ENCODE results near the gene TFR2.

TFR2 gene

GRCh38 chr7:100641463-100641859, at the start of gene TFR2:
Gene TFR2 (minus strand): TSS chr7:100641552. CDS start chr7:100641509, 43 bp downstream.
- no peak for DNase-seq

- DNase-seq = no peak
These were observed 48.1 kb upstream of the TFR2 start for GRCh38 chr7:100689230-100690135.

- DNase-seq = no peak
These were observed 47.0 kb upstream of the TFR2 start for GRCh38 chr7:100688326-100688860.

DNA sequence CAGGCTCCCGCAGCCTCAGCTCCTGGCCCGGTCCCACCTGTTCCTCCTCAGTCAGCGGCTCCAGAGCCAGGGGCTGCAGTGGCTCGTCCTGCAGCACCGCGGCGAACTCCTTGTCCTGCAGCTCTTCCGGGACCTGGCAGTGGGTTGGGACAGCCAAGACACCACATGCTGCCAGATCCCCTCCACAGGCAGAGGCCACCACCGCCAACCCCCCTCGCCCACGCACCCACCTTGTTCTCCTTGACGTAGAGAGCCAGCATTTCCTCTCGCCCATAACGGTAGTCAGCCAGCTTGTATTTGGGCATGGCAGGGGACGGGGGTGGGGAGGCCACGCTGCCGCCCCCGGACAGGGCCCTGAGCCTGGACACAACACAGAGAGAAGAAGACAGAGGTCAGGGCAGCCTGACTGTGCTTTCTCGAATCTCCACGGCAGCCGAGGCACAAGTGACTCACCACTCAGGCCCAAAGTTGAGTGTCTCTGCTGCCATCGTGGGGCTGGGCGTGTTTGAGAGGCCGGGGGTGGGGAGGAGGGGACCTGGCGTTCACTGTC, 46.5 kb upstream of the TFR2 start:
- DNase-seq = no peak

DNA sequence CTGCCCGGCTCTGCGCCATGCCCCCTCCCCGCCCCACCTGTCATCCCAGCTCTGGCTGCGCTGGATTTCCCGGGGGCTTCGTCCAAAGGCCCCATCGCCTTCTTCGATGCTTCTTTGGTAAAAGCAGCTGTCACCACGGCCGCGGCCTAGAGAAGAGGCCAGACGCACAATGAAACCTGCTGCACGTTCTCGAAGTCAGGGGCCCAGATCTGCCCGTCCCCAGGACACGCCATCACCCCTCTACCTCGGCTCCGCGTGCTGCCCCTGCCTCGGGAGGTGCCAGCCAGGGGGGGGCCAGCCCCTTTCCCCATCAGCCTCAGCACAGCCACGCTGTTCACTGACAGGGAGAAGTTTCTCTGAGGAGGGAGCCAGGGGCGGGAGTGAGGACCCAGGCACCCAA, 45.9 kb upstream of the TFR2 start:
- no peak for DNase-seq

- no peak for DNase-seq
These were observed 45.5 kb upstream of the TFR2 start for GRCh38 chr7:100686822-100687211.

- DNase-seq = no peak
These were observed 45.0 kb upstream of the TFR2 start for GRCh38 chr7:100686201-100686821.

GRCh38 chr7:100685631-100686145, 44.3 kb upstream of the TFR2 start:
- DNase-seq = no peak

- DNase-seq = no peak
These were observed 43.8 kb upstream of the TFR2 start for GRCh38 chr7:100685049-100685605.

DNA sequence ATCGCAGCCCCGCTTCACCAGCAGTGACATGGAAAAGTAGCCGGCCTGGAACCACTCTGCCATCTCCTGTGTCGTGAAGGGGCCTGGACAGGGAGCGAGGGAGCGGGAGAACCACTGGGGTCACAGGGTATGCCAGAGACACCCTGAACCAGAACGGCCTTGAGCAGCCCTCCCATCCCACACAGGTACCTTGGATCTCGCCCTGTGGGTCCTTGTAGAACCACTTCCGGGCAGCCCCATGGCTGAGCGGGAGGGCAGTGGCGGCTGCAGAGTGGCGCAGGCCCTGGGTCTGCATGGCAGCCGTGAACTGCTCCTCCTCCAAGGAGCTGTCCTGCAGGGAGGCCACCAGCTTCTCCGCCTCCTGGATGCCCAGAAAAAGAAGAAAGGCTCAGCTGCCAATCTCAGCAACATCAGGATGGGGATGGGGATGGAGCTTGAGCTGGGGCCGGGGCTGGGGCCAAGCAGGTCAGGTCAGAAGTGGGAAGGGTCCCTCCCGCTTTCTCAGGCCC, 43.2 kb upstream of the TFR2 start:
- no peak for DNase-seq

GRCh38 chr7:100683659-100684533, 42.5 kb upstream of the TFR2 start:
- DNase-seq = no peak

- no peak for DNase-seq
These were observed 41.8 kb upstream of the TFR2 start for GRCh38 chr7:100682991-100683658.

GRCh38 chr7:100682228-100682741, 40.9 kb upstream of the TFR2 start:
- peak; percentile 32 for DNase-seq

DNA sequence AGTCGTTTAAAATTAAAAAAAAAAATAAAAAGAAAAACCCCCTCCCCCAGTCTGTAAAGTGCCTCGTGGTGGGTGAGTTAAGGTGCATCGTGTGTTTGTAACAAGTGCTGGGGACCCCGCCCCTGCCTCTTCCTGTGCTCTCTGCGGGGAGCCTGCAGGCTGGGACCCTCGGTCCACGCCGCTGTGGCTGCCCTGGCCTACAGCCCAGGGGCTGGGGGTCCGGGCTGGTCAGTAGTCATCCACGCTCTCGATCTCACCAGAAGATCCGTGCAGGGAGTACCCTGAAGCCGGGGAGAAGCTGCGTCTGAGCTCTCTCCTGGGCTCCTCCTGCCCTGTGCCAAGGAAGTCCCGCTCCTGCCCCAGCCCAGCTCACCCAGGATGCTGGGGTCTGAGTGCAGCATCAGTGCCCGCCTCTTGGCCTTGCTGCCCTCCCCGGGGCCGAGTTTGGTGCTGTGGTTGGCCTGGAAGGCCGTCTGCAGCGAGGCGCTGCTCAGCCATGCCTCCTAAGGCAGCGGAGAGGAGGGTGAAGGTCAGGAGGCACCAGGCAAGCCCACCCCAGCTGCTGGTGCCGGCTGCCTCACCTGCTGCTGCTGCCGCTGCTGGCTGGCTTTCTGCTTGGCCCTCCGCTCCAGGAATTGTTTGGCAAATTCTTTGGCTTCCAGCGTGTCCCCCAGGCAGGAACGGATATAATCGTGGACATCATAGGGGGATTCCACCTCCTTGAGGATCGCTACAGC, 40.3 kb upstream of the TFR2 start:
- no peak for DNase-seq

GRCh38 chr7:100680576-100681271, 39.4 kb upstream of the TFR2 start:
- no peak for DNase-seq

DNA sequence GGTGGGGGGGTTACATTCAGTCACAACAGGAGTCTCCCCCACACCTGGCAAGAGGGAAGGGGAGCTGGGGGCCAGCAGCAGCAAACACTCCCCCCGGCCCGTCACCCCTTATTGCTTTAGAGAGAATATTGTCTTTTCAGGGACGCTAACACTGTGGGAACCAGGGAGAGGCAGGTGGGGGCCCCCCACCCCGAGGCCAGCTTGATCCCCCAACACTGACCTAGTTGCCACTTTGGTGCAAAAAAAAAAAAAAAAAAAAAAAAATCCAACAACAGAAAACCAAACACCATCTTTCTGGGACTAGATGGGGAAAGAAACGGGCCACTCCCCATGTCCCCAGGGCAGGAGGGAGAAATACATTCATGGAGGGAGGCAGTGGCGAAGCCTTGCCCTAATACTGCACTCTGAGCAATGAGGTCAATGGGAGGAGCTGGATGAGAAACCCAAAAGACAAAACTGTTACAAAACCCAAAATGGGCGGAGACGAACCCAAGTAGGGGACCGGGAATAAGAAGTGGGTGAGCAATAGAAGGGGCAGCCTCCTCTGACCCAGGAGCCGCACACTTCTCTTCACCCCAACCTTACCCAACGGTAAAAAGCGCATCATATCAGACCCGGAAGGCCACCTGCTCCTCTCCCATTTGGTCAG, 38.7 kb upstream of the TFR2 start:
- no peak for DNase-seq

GRCh38 chr7:100679129-100679926, 38.0 kb upstream of the TFR2 start:
- no peak for DNase-seq

- DNase-seq = no peak
These were observed 37.1 kb upstream of the TFR2 start for GRCh38 chr7:100678291-100678984.
